HepG2 (cell line): ENCODE measurements around the gene CA4. TPM values are rescaled to one million over a fixed set of nuclear protein-coding genes. Genes with fewer than 3 reads are reported as not detected.

ENCODE experiments used
- ELF1 ChIP-seq: sonication (generic); formaldehyde crosslinking; IDR thresholded peaks from 2 replicates; pipeline ENCODE4 v1.4.0; 2020; ENCODE audit warnings: missing genetic modification reagents
- HDAC6 ChIP-seq: fragments of 200-600 bp; sonication (generic); IDR thresholded peaks from 2 replicates; pipeline ENCODE4 v1.7.0; 2017; ENCODE audit warnings: mild to moderate bottlenecking, antibody characterized with exemption, low read length, low read depth
- KDM2A ChIP-seq: sonication (generic); formaldehyde crosslinking; IDR thresholded peaks from 2 replicates; pipeline ENCODE4 v1.4.0; 2020; ENCODE audit warnings: low read depth, missing genetic modification reagents, borderline replicate concordance
- MAFK ChIP-seq, 2 experiments: IDR thresholded peaks in 1 of 2; conservative IDR thresholded peaks in 1 of 2; 2 replicates each; pipeline ENCODE4 v1.6.1; 2011; ENCODE audit warnings: improper control_type of control experiment in 2 of 2, low read length in 2 of 2
- MED13 ChIP-seq: sonication (generic); formaldehyde crosslinking; IDR thresholded peaks from 2 replicates; pipeline ENCODE4 v1.5.0; 2020; ENCODE audit warnings: missing genetic modification reagents
- MYNN ChIP-seq: sonication (generic); formaldehyde crosslinking; IDR thresholded peaks from 2 replicates; pipeline ENCODE4 v1.4.0; 2020; ENCODE audit warnings: mild to moderate bottlenecking, low read depth, missing genetic modification reagents
- NFIC ChIP-seq: IDR thresholded peaks from 2 replicates; pipeline ENCODE4 v1.6.1; 2012; ENCODE audit warnings: mild to moderate bottlenecking, low read length, inconsistent platforms
- ONECUT2 ChIP-seq: sonication (generic); formaldehyde crosslinking; IDR thresholded peaks from 2 replicates; pipeline ENCODE4 v1.4.0; 2020; ENCODE audit warnings: missing genetic modification reagents
- PHF21A ChIP-seq: sonication (generic); formaldehyde crosslinking; IDR thresholded peaks from 2 replicates; pipeline ENCODE4 v1.5.0; 2020; ENCODE audit warnings: mild to moderate bottlenecking, missing genetic modification reagents
- RBAK ChIP-seq: sonication (generic); formaldehyde crosslinking; IDR thresholded peaks from 2 replicates; pipeline ENCODE4 v1.5.1; 2020; ENCODE audit warnings: mild to moderate bottlenecking, missing genetic modification reagents
- SETDB1 ChIP-seq: sonication (generic); formaldehyde crosslinking; IDR thresholded peaks from 2 replicates; pipeline ENCODE4 v1.5.1; 2020; ENCODE audit warnings: missing genetic modification reagents, mild to moderate bottlenecking, borderline replicate concordance
- SMC3 ChIP-seq: IDR thresholded peaks from 2 replicates; pipeline ENCODE4 v1.6.1; 2011; ENCODE audit warnings: low read length, improper control_type of control experiment
- TARDBP ChIP-seq: sonication (generic); formaldehyde crosslinking; IDR thresholded peaks from 2 replicates; pipeline ENCODE4 v1.8.0; 2022; ENCODE audit warnings: mild to moderate bottlenecking, missing genetic modification reagents
- THAP11 ChIP-seq: IDR thresholded peaks from 2 replicates; pipeline ENCODE4 v1.6.1; 2016; ENCODE audit warnings: missing biosample characterization, missing genetic modification reagents
- U2AF2 ChIP-seq: fragments of 200-400 bp; formaldehyde crosslinking; IDR thresholded peaks from 2 replicates; pipeline ENCODE4 v1.6.1; 2017; ENCODE audit warnings: low read depth, mild to moderate bottlenecking, low read length
- ZBTB20 ChIP-seq: sonication (generic); formaldehyde crosslinking; IDR thresholded peaks from 2 replicates; pipeline ENCODE4 v1.8.1; 2023; ENCODE audit warnings: missing genetic modification reagents, low read depth, mild to moderate bottlenecking, borderline replicate concordance
- ZNF205 ChIP-seq: IDR thresholded peaks from 2 replicates; pipeline ENCODE4 v1.6.1; 2018; ENCODE audit warnings: missing biosample characterization, missing genetic modification reagents
- ZNF225 ChIP-seq: sonication (generic); formaldehyde crosslinking; IDR thresholded peaks from 2 replicates; pipeline ENCODE4 v1.4.0; 2020; ENCODE audit warnings: mild to moderate bottlenecking, missing genetic modification reagents
- ZNF274 ChIP-seq: sonication (generic); formaldehyde crosslinking; IDR thresholded peaks from 2 replicates; pipeline ENCODE4 v1.5.1; 2020; ENCODE audit warnings: mild to moderate bottlenecking, missing genetic modification reagents
- ZNF331 ChIP-seq: sonication (generic); formaldehyde crosslinking; IDR thresholded peaks from 2 replicates; pipeline ENCODE4 v1.4.0; 2020; ENCODE audit warnings: missing genetic modification reagents
- ZNF431 ChIP-seq: sonication (generic); formaldehyde crosslinking; IDR thresholded peaks from 2 replicates; pipeline ENCODE4 v1.9.0; 2022; ENCODE audit warnings: missing genetic modification reagents, low read depth, mild to moderate bottlenecking, borderline replicate concordance
- ZNF501 ChIP-seq: sonication (generic); formaldehyde crosslinking; IDR thresholded peaks from 2 replicates; pipeline ENCODE4 v1.5.1; 2020; ENCODE audit warnings: mild to moderate bottlenecking, moderate library complexity, missing genetic modification reagents
- ZNF556 ChIP-seq: sonication (generic); formaldehyde crosslinking; IDR thresholded peaks from 2 replicates; pipeline ENCODE4 v1.4.0; 2020; ENCODE audit warnings: mild to moderate bottlenecking, missing genetic modification reagents, borderline replicate concordance
- ZNF607 ChIP-seq: sonication (generic); formaldehyde crosslinking; IDR thresholded peaks from 2 replicates; pipeline ENCODE4 v1.5.1; 2020; ENCODE audit warnings: missing genetic modification reagents, mild to moderate bottlenecking, borderline replicate concordance
- ZNF737 ChIP-seq: sonication (generic); formaldehyde crosslinking; IDR thresholded peaks from 2 replicates; pipeline ENCODE4 v1.5.0; 2020; ENCODE audit warnings: missing genetic modification reagents, mild to moderate bottlenecking, borderline replicate concordance
- polyA plus RNA-seq, 8 experiments: library from polyadenylated mRNA; depleted of rRNA in 3 of 8; stranded (reverse) in 7 of 8; unstranded in 1 of 8; fragments of >200 nt; fragmentation: Illumina TruSeq in 4 of 8; extraction: Trizol in 4 of 8; gene quantifications; 2 replicates each; pipeline versions ENCODE4 v1.2.1 to v1.2.3, GENCODE V29; 2011 to 2016; ENCODE audit warnings: low read depth in 4 of 8, missing spikeins in 1 of 8, mixed read lengths in 1 of 8; ENCODE audit not compliant: insufficient read depth in 1 of 8
- total RNA-seq, 5 experiments: library from RNA; depleted of rRNA; stranded (reverse); fragments of >200 nt; fragmentation: Illumina TruSeq; extraction: Trizol; gene quantifications; 2 replicates each; pipeline ENCODE4 v1.2.3, GENCODE V29; 2016; ENCODE audit warnings: low read depth in 1 of 5
- TF ChIP-seq, protein P1 (sequence below): sonication (generic); formaldehyde crosslinking; IDR thresholded peaks from 2 replicates; pipeline ENCODE4 v1.5.0; 2020; ENCODE audit warnings: missing genetic modification reagents
- TF ChIP-seq, protein P2 (sequence below): IDR thresholded peaks from 2 replicates; pipeline ENCODE4 v1.6.1; 2016
- TF ChIP-seq, protein P3 (sequence below): sonication (generic); formaldehyde crosslinking; IDR thresholded peaks from 2 replicates; pipeline ENCODE4 v1.4.0; 2020; ENCODE audit warnings: missing genetic modification reagents, mild to moderate bottlenecking, borderline replicate concordance

Gene CA4
- total and polyA plus RNA-seq, 2 of the 13 experiments (the other 11 are each of a cell fraction or from before 2014, with no cell fraction given): not detected

DNA sequence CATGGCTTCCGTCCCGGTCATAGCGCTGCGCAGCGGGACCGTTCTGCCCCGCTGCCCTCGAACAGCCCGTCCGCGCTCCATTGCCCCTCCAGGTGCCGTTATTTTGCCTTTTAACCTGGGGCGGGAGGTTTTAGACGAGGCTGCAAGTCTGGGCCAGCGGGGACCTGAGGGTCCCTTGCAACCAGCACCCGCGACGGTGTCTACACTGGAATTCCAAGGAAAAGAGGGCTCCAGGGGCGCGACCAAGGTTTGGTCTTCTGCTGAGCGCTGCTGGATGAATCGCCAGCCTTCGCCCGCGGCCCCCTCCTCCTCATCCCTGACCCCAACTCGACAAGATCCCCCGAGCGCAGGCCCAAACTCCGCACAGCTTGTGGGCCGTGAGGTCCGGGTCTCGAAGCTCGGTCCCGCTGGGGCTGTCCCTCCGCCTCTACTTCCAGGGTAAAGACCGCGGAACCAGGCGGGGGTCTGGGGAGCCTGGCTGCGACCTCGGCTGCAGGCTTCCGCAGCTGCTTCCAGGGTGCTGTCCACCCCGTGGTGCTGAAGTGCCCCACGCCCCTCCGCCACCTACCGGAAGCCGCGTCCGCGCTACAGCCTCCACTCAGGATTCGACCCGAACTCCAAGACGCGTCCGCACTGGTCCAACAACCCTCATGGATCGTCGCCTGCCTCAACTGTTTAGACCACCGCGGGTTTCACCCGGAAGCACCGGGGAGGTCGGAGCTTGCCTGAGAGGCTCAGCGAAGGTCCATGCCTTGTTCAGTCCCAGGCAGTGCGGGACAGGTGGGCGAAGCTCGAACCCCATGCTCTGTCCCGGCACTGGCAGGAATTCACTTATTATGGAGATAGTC, 10.1 kb upstream of the CA4 start (continued):
- peak; percentile 83 for TF ChIP-seq ELF1
- peak; percentile 76 for TF ChIP-seq ONECUT2 (CRISPR knock-in tag)
- TF ChIP-seq PHF21A: no peak
- TF ChIP-seq, protein P1, sequence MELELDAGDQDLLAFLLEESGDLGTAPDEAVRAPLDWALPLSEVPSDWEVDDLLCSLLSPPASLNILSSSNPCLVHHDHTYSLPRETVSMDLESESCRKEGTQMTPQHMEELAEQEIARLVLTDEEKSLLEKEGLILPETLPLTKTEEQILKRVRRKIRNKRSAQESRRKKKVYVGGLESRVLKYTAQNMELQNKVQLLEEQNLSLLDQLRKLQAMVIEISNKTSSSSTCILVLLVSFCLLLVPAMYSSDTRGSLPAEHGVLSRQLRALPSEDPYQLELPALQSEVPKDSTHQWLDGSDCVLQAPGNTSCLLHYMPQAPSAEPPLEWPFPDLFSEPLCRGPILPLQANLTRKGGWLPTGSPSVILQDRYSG (CRISPR knock-in tag): 0 out of 2 replicates have a peak, but pooled peaks have one; percentile 82
- peak; percentile 94 for TF ChIP-seq ZNF205 (CRISPR knock-in tag)
- TF ChIP-seq, protein P2, sequence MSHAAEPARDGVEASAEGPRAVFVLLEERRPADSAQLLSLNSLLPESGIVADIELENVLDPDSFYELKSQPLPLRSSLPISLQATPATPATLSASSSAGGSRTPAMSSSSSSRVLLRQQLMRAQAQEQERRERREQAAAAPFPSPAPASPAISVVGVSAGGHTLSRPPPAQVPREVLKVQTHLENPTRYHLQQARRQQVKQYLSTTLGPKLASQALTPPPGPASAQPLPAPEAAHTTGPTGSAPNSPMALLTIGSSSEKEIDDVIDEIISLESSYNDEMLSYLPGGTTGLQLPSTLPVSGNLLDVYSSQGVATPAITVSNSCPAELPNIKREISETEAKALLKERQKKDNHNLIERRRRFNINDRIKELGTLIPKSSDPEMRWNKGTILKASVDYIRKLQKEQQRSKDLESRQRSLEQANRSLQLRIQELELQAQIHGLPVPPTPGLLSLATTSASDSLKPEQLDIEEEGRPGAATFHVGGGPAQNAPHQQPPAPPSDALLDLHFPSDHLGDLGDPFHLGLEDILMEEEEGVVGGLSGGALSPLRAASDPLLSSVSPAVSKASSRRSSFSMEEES (CRISPR knock-in tag): peak; percentile 93
- TF ChIP-seq ZNF331 (CRISPR knock-in tag): peak; percentile 98
- TF ChIP-seq MYNN (CRISPR knock-in tag): peak; percentile 98
- TF ChIP-seq ZNF225 (CRISPR knock-in tag): peak; percentile 98
- TF ChIP-seq SMC3: peak; percentile 3; the same call in 1 of the 2 replicates
- peak; percentile 88; the same call in 1 of the 2 replicates for TF ChIP-seq ZBTB20
- peak; percentile 98 for TF ChIP-seq KDM2A (CRISPR knock-in tag)
- TF ChIP-seq, protein P3, sequence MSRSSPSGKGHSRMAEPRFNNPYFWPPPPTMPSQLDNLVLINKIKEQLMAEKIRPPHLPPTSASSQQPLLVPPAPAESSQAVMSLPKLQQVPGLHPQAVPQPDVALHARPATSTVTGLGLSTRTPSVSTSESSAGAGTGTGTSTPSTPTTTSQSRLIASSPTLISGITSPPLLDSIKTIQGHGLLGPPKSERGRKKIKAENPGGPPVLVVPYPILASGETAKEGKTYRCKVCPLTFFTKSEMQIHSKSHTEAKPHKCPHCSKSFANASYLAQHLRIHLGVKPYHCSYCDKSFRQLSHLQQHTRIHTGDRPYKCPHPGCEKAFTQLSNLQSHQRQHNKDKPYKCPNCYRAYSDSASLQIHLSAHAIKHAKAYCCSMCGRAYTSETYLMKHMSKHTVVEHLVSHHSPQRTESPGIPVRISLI: peak; percentile 75; the same call in 1 of the 2 replicates
- TF ChIP-seq TARDBP: peak; percentile 86
- peak; percentile 66; the same call in 1 of the 2 replicates for TF ChIP-seq RBAK (CRISPR knock-in tag)
- peak; percentile 99 for TF ChIP-seq ZNF274 (CRISPR knock-in tag)
- no peak for TF ChIP-seq NFIC
- peak; percentile 96; the same call in 1 of the 2 replicates for TF ChIP-seq ZNF737 (CRISPR knock-in tag)
- TF ChIP-seq MED13 (CRISPR knock-in tag): peak; percentile 94
- no peak for TF ChIP-seq SETDB1 (CRISPR knock-in tag)
- TF ChIP-seq ZNF556 (CRISPR knock-in tag): peak; percentile 70; the same call in 1 of the 2 replicates
- TF ChIP-seq ZNF607: peak; percentile 99
- TF ChIP-seq ZNF501 (CRISPR knock-in tag): peak; percentile 93
- no peak for TF ChIP-seq MAFK (conservative IDR thresholded peaks at IDR 0.05 in 1 of 2, IDR thresholded peaks at IDR 0.05 in 1 of 2; ENCODE audit: low read length in 2 of 2)
- TF ChIP-seq THAP11 (CRISPR knock-in tag): peak; percentile 78
- TF ChIP-seq U2AF2: no peak
- TF ChIP-seq HDAC6: no peak
- peak; percentile 97 for TF ChIP-seq ZNF431 (CRISPR knock-in tag)
